NB4 (cell line): ENCODE measurements around the gene VPS54.

Experiments used
- DNase-seq: peaks from one replicate; pipeline ENCODE4 v3.0.0; 2010; ENCODE audit warnings: low read depth
- H3K4me3 ChIP-seq: one replicate; pipeline ENCODE4 v1.5.1; 2011; ENCODE audit warnings: mild to moderate bottlenecking, low read depth, low read length, moderate library complexity
- CTCF ChIP-seq: IDR thresholded peaks from one replicate; pipeline ENCODE4 v1.5.1; 2012; ENCODE audit warnings: low read depth, low read length
- MYC ChIP-seq: IDR thresholded peaks from 2 replicates; pipeline ENCODE4 v1.6.1; 2011; ENCODE audit warnings: low read depth, low read length
- POLR2A ChIP-seq: IDR thresholded peaks from 2 replicates; pipeline ENCODE4 v1.6.1; 2011; ENCODE audit warnings: mild to moderate bottlenecking; ENCODE audit not compliant: insufficient read length; ENCODE audit errors: extremely low read depth
- TF ChIP-seq, protein P1 (sequence below): IDR thresholded peaks from 2 replicates; pipeline ENCODE4 v1.6.1; 2011; ENCODE audit warnings: low read depth, low read length

The VPS54 gene

DNA sequence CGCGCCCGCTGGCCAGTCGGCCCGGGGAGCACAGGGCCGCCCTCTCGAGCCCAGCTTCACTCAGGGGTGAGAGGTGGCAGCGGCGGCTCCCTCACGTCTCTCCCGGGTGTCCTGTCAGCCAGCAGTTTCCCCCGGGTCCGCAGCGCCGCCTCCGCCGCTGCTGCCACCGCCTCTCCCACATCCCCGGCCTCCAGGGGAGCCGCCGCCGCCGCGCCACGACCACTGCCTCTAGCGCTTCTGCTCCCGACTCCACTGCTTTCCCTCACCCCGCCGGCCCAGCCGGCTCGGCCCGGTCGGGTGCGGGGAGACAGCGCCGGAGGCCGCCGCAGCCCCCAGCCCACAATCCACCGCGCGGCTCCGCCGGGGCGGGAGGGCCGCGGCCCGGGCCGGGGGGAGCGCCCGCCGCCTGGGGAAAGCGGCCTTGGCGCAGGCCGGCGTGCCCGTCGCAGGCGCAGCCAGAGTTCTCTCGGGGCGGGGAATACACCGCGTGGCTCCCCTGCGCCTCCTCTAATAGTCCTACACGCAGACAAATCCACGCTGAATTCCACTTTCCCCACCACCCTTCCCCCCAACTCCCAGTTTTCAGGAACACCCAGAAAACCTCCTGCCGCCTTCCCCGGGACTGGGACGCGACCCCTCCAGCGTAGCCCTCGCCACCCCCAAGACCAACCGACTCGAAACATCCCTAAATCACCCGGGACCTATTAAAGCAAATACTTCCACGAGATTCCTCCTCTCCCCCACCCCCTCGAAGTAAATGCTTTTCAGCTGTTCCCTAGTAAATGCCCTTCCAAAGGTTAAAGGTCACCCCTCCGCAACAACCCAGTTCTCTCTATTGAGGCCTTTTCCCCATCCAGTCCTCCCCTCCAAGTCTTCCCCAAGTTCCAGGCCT is at the start of gene VPS54:
TSS of gene VPS54 (minus strand) at position 346 of the 892 bp plus-strand sequence. CDS start 35,429 bp downstream, outside the sequence.
- H3K4me3 ChIP-seq: peak within 1 kb of the TSS; percentile 89
- TF ChIP-seq MYC (peak; percentile 56), POLR2A (peak; percentile 75), CTCF (no peak)
- peak; percentile 77 for DNase-seq

- no peak overlapping the region for H3K4me3 ChIP-seq
- no peak for DNase-seq
- no peak for TF ChIP-seq POLR2A
- TF ChIP-seq CTCF: no peak
- no peak for TF ChIP-seq MYC
- TF ChIP-seq, protein P1, sequence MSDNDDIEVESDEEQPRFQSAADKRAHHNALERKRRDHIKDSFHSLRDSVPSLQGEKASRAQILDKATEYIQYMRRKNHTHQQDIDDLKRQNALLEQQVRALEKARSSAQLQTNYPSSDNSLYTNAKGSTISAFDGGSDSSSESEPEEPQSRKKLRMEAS: no peak
These were observed 48.1 kb upstream of the VPS54 start for GRCh38 chr2:64067326-64067725.

DNA sequence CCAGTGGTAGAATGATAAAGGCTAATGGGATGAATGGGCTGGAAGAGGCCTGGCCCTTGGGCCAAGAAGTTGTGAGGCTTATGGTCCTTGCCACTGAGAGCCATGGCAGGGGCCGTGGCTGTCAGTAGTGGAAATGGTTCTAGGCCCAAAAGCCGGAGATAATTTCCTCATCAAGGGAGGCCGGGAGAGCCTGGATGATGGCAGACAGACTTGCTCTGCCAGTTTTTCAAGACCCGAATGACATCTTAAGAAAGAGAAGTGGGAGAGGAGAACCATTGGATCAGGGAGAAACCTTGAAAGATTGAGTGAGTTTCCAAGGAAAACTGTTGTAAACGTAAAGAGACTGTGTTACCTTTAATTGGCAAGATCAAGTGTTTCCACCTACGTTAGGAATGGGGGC is 46.3 kb upstream of the VPS54 start:
- H3K4me3 ChIP-seq: no peak overlapping the region
- DNase-seq: no peak
- TF ChIP-seq, protein P1: no peak
- no peak for TF ChIP-seq POLR2A

- DNase-seq: no peak
- H3K4me3 ChIP-seq: no peak overlapping the region
- TF ChIP-seq POLR2A: no peak
- TF ChIP-seq CTCF: no peak
- TF ChIP-seq, protein P1: no peak
- TF ChIP-seq MYC: no peak
These were observed 44.7 kb upstream of the VPS54 start for GRCh38 chr2:64063924-64064331.

GRCh38 chr2:64063454-64063853 is 44.2 kb upstream of the VPS54 start:
- TF ChIP-seq, protein P1: no peak
- TF ChIP-seq POLR2A (no peak), MYC (no peak), CTCF (no peak)

GRCh38 chr2:64062840-64063239 is 43.6 kb upstream of the VPS54 start:
- H3K4me3 ChIP-seq: no peak overlapping the region
- no peak for DNase-seq
- no peak for TF ChIP-seq CTCF
- TF ChIP-seq MYC: no peak
- no peak for TF ChIP-seq POLR2A
- TF ChIP-seq, protein P1: no peak

More at GRCh38 chr2:64063454-64063853, 44.2 kb upstream of the VPS54 start:
- H3K4me3 ChIP-seq: no peak overlapping the region
- no peak for DNase-seq
